ENCODE measurements around the gene NMU.

DNA sequence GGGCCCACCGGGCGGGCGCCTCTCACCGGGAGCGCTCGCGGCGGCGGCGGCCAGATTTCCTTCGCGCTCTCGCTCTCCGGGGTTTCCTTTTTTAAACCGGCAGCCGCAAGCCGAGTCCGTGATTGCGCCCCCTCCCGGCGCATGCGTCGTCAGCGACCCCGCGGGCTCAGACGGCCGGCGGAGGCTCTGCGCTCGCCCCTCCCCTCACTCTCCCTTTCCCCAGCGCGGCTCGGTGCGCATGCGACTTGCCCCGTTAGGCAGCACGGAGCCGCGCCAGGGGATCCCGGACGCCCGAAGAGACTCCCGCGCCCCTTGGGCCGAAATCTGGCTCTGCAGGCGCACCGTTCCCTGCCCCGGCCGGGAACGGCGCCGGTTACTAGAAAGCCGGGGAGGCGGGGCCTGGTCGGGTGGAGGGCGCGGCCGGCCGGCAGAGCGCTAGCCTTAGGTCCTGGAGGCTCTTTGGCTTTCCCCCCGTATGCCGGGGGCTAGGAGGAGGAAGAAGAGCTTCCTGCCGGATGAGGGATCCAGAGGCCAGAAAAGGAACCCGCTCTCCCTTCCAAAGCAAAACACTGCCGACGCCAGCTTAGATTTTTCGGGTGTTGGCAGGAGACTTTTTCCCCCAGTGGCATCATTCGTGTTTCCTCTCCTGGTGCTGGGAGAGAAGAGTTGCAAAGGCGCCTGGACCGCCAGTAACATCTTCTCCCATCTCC is 89.2 kb downstream of the NMU start, which contains the start of gene CLOCK:
- TF ChIP-seq FOXK2 (conservative IDR thresholded peaks at IDR 0.05 in 1 of 2, IDR thresholded peaks at IDR 0.05 in 1 of 2; ENCODE audit: low read depth in 2 of 2) (no peak), POLR2B (IDR thresholded peaks at IDR 0.05; ENCODE audit: low read depth, partially characterized antibody) (peak; percentile 68)
- TF ChIP-seq, protein P1, sequence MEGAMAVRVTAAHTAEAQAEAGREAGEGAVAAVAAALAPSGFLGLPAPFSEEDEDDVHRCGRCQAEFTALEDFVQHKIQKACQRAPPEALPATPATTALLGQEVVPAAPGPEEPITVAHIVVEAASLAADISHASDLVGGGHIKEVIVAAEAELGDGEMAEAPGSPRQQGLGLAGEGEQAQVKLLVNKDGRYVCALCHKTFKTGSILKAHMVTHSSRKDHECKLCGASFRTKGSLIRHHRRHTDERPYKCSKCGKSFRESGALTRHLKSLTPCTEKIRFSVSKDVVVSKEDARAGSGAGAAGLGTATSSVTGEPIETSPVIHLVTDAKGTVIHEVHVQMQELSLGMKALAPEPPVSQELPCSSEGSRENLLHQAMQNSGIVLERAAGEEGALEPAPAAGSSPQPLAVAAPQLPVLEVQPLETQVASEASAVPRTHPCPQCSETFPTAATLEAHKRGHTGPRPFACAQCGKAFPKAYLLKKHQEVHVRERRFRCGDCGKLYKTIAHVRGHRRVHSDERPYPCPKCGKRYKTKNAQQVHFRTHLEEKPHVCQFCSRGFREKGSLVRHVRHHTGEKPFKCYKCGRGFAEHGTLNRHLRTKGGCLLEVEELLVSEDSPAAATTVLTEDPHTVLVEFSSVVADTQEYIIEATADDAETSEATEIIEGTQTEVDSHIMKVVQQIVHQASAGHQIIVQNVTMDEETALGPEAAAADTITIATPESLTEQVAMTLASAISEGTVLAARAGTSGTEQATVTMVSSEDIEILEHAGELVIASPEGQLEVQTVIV (CRISPR knock-in tag; IDR thresholded peaks at IDR 0.05; ENCODE audit: borderline replicate concordance) = no peak

Measured in K562 (cell line).